ENCODE measurements around the gene FBL.

DNA sequence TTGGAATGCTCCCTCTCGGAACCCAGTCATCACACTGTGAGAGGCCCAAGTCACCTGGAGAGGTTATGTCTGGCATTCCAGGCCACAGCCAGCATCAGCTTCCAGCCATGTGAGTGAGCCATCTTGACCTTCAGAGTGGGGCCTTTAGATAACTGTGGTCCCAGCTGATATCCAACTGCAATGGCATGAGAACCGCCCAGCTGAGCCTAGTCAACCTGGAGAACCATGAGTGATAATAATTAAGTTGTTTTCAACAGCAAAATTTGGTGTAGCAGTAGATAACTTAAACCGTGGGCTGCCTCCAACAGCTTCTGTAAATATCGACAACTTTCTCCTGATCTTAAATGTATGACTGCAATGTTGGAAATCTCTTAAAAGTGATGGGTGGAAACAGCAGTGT, 36.8 kb downstream of the FBL start:
- TF ChIP-seq CTCF (IDR thresholded peaks at IDR 0.05) (no peak), POLR2AphosphoS5 (IDR thresholded peaks at IDR 0.05) (no peak), POLR2A (IDR thresholded peaks at IDR 0.05) (no peak)

Measured in prostate gland (tissue), 2 donors.